Placental pericyte (primary cell): Measurements from ENCODE around the gene NOXO1. TPM values are rescaled to one million over a fixed set of nuclear protein-coding genes. Genes with fewer than 3 reads are reported as not detected.

Experiments used
- small RNA-seq: library from RNA; depleted of rRNA; stranded (forward); fragments of <200 nt; gene quantifications from one replicate; pipeline ENCODE3, GENCODE V24; 2012; ENCODE audit warnings: low replicate concordance
- total RNA-seq: library from RNA; depleted of rRNA; stranded (reverse); fragments of >200 nt; gene quantifications from 2 replicates; pipeline ENCODE4 v1.2.3, GENCODE V29; 2012

Gene NOXO1, protein sequence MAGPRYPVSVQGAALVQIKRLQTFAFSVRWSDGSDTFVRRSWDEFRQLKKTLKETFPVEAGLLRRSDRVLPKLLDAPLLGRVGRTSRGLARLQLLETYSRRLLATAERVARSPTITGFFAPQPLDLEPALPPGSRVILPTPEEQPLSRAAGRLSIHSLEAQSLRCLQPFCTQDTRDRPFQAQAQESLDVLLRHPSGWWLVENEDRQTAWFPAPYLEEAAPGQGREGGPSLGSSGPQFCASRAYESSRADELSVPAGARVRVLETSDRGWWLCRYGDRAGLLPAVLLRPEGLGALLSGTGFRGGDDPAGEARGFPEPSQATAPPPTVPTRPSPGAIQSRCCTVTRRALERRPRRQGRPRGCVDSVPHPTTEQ
- 0.44 TPM in 1 of 2 replicates, not detected in the other for total RNA-seq

GRCh38 chr16:1981398-1981836, at the start of gene NOXO1:
NOXO1 (minus strand) TSS chr16:1981469; CDS start chr16:1981179, 290 bp downstream.

GRCh38 chr16:2026461-2027023, 45.3 kb upstream of the NOXO1 start, which contains the start of gene NHERF2:
NHERF2 (plus strand) TSS chr16:2026902; CDS start chr16:2027006, 104 bp downstream.

DNA sequence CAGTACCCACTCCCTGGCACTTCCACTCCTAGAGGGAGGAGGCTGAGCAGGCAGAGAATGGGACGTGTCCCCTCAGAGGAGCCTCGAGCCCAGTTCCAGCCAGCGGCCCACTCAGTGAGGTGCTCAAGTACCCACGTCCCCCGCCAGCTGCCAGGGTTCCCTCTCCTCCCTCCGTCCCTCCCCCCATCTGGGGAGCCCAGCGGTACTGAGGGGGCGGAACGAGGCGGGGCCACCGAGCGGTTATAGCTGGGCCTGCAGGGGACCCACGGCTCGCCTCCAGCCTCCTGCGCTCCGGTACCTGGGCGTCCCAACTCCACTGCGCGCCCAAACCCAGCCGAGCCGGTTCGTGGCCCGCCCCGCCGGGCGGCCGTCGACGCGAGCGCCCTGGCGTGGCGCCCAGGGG, 38.2 kb upstream of the NOXO1 start, which contains the start of gene NPW:
Gene NPW, plus strand, starts transcription at position 268 of the 403 bp plus-strand sequence.

GRCh38 chr16:2009791-2010510, 28.7 kb upstream of the NOXO1 start, which contains the start of gene ZNF598:
ZNF598 (minus strand) TSS chr16:2009821.

GRCh38 chr16:1989209-1990100, 8.2 kb upstream of the NOXO1 start, which contains the start of gene SYNGR3:
SYNGR3 (plus strand) TSS chr16:1989970; CDS start chr16:1990103, 133 bp downstream.

GRCh38 chr16:1983544-1984346, 2.5 kb upstream of the NOXO1 start, which contains the start of gene GFER:
GFER (plus strand) TSS chr16:1984193; CDS start chr16:1984219, 26 bp downstream.

GRCh38 chr16:1971796-1972489, 9.3 kb downstream of the NOXO1 start, which contains the start of gene TBL3:
TBL3 (plus strand) TSS chr16:1972053; CDS start chr16:1972165, 112 bp downstream.

DNA sequence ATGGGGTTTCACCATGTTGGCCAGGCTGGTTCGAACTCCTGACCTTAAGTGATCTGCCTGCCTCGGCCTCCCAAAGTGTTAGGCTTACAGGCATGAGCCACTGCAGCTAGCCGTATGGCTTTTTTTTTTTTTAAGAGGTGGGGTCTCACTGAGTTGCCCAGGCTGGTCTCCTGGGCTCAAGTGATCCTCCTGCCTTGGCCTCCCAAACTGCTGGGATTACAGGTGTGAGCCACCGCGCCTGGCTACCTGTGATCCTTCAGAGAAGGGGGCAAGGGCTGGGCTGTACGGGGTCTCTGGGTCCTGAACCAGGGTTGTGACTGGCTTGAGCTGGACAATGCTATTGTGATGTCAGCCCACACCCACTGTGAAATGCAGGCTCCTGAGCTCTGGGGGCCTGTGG, 14.8 kb downstream of the NOXO1 start, which contains the start of gene RNF151:
Gene RNF151, plus strand, starts transcription at position 397 of the 400 bp plus-strand sequence. CDS start 26 bp downstream, outside the sequence.

DNA sequence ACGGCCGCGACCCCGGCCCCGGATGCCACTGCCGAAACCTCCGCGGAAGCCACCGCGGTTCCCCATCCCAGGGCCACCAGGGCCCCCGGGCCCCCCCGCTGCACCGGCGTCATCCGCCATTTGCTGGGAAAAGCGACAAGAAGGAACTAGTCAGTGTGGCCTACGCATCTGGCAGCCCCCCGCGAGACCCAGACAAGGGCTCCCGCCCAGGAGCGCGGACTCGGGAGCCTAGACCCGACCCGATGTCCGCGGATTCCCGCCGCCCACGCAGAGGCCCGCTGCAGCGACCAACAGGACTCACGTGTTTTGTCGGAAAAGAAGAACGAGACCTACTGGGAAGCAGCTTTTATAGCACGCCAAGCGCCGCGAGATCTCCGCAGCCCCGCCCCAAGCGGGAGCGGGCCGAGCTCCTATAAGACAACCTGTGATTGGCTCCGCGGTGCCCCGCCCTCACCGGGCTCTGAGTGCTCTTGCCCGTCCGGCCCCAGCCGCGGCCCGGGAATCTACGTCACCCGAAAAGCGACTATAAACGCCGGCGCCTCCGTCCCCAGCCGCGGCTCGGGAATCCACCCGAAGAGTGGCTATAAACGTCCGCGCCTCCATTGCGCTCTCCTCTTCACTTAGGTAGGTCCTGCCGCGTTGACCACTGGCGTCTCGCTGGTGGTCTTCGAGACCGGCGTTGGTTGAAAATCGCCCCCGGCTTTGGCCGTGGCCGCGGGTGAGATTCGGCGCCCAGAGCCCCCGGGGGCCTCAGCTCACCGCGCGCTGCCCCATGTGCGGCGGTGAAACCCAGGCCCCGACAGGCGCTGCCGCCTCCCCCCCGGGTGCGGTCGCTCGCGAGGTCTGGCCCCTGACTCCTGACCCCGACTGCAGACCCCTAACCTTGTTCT, 16.5 kb downstream of the NOXO1 start, which contains the start of gene RPS2:
Gene RPS2, minus strand, starts transcription at position 321 of the 890 bp plus-strand sequence. Its CDS starts 201 bp downstream, at position 120.

GRCh38 chr16:1959269-1960039, 21.8 kb downstream of the NOXO1 start, which contains the start of gene NDUFB10:
NDUFB10 (plus strand) TSS chr16:1959538; CDS start chr16:1959625, 87 bp downstream.

DNA sequence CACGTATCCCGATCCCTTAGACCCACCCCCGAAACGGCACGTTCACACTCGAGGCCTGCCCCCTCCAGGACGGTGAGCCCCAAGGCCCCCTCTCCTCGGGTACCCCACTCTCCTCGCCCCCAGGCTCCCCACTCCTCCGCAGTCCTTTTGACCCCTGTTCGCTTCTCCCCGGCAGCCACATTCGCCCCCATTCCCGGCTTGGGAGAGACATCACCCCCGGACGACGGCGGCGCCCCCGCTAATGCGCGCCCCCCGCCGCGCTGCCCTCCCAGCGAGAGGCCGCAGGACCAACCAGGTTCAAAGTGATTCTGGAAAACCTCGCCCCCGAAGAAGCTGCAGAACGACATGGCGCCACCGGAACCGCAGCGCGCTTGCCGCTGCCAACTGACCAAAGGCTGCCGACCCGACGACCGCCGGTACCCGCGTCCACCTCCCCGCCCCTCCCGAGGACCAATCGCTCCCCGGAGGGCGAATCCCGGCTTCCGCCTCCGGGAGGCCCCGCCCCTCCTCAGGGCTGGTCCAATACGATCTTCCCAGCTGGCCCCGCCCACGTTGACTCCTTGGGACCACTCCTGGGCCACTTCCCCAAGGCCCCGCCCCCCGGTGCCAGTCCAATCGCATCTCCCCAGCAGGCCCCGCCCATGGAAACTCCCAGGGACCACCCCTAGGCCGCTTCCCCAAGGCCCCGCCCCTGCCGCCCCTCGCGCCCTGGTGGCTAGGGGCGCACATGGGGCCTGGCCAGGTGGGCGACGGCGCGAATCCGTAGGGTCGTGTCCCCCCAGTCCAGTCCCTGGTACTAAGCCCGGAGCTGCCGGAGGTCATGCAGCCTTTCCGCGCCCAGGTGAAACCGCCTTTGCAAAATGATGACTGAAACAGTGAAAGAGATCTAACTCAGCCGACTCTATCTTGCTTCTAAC, 38.2 kb downstream of the NOXO1 start, which contains the start of gene MSRB1:
Gene MSRB1, minus strand, starts transcription at position 390 of the 917 bp plus-strand sequence. Its CDS starts 43 bp downstream, at position 347.

Small RNA genes within 50 kb of the gene (small RNA-seq; reads per million reads assigned to genes)
- gene AC005363.2 (not detected), gene RN7SL219P (not detected), gene SNORA10 (not detected), gene SNORA64 (not detected)

Other genes with a start within 250 kb of the NOXO1 start
- gene NME3, start 209.9 kb downstream of the NOXO1 start, total RNA-seq, result 24.5 and 42.1 TPM in 2 replicates
- gene EME2, start 208.7 kb downstream of the NOXO1 start, total RNA-seq, result 10.3 and 14.5 TPM in 2 replicates
- gene MRPS34, start 208.3 kb downstream of the NOXO1 start, total RNA-seq, result 57.6 and 82.5 TPM in 2 replicates
- gene SPSB3, start 198.9 kb downstream of the NOXO1 start, total RNA-seq, result 32.2 and 38.1 TPM in 2 replicates
- 78.1 and 96.1 TPM in 2 replicates for gene NUBP2, start 198.5 kb downstream of the NOXO1 start, total RNA-seq
- under 0.01 TPM in 2 replicates for gene IGFALS, start 187.8 kb downstream of the NOXO1 start, total RNA-seq
- gene HAGH, start 154.6 kb downstream of the NOXO1 start, total RNA-seq, result 28.1 and 56.2 TPM in 2 replicates
- gene FAHD1, start 154.3 kb downstream of the NOXO1 start, total RNA-seq, result 66.3 and 77.3 TPM in 2 replicates
- gene MEIOB, start 109.3 kb downstream of the NOXO1 start, total RNA-seq, result not detected in 2 replicates
- not detected in 2 replicates for gene HS3ST6, start 63.1 kb downstream of the NOXO1 start, total RNA-seq
- 13.3 and 15.3 TPM in 2 replicates for gene MSRB1, start 38.3 kb downstream of the NOXO1 start, total RNA-seq
- not detected in 2 replicates for gene RPL3L, start 26.8 kb downstream of the NOXO1 start, total RNA-seq
- 103 and 191 TPM in 2 replicates for gene NDUFB10, start 21.9 kb downstream of the NOXO1 start, total RNA-seq
- 1,155 and 3,788 TPM in 2 replicates for gene RPS2, start 16.6 kb downstream of the NOXO1 start, total RNA-seq
- 0.43 TPM in 1 of 2 replicates, not detected in the other for gene RNF151, start 14.6 kb downstream of the NOXO1 start, total RNA-seq
- gene TBL3, start 9.4 kb downstream of the NOXO1 start, total RNA-seq, result 49.8 and 57.6 TPM in 2 replicates
- 14.6 and 15.3 TPM in 2 replicates for gene GFER, start 2.7 kb upstream of the NOXO1 start, total RNA-seq
- 0.86 and 5.7 TPM in 2 replicates for gene SYNGR3, start 8.5 kb upstream of the NOXO1 start, total RNA-seq
- 39.2 and 54.9 TPM in 2 replicates for gene ZNF598, start 28.4 kb upstream of the NOXO1 start, total RNA-seq
- 0.22 and 1.0 TPM in 2 replicates for gene NPW, start 38.3 kb upstream of the NOXO1 start, total RNA-seq
- 53.2 and 107 TPM in 2 replicates for gene NHERF2, start 45.4 kb upstream of the NOXO1 start, total RNA-seq
- gene NTHL1, start 66.4 kb upstream of the NOXO1 start, total RNA-seq, result 17.3 and 33.6 TPM in 2 replicates
- 70.2 and 86.8 TPM in 2 replicates for gene TSC2, start 66.5 kb upstream of the NOXO1 start, total RNA-seq
- gene PKD1, start 154.4 kb upstream of the NOXO1 start, total RNA-seq, result 159 and 223 TPM in 2 replicates
- gene RAB26, start 167.2 kb upstream of the NOXO1 start, total RNA-seq, result 1.4 and 1.5 TPM in 2 replicates
- gene TRAF7, start 174.3 kb upstream of the NOXO1 start, total RNA-seq, result 72.4 and 77.7 TPM in 2 replicates
- gene CASKIN1, start 215.1 kb upstream of the NOXO1 start, total RNA-seq, result under 0.01 and 0.22 TPM in 2 replicates
- gene MLST8, start 224.0 kb upstream of the NOXO1 start, total RNA-seq, result 37.4 and 39.2 TPM in 2 replicates
- 1.5 and 1.9 TPM in 2 replicates for gene BRICD5, start 229.4 kb upstream of the NOXO1 start, total RNA-seq
- gene PGP, start 233.4 kb upstream of the NOXO1 start, total RNA-seq, result 12.7 and 33.9 TPM in 2 replicates
- 28.0 and 42.5 TPM in 2 replicates for gene E4F1, start 242.1 kb upstream of the NOXO1 start, total RNA-seq